Dermis blood vessel endothelial cell (primary cell): ENCODE measurements around the gene ALG5. TPM values are rescaled to one million over a fixed set of nuclear protein-coding genes. Genes with fewer than 3 reads are reported as not detected.

ENCODE experiments used
- DNase-seq: peaks from one replicate; pipeline ENCODE4 v3.0.0; 2010
- total RNA-seq: library from RNA; depleted of rRNA; stranded (reverse); fragments of >200 nt; gene quantifications from 2 replicates; pipeline ENCODE4 v1.2.3, GENCODE V29; 2014

The ALG5 gene
- total RNA-seq, 1 donor from 2014 or later = 44.6 TPM

DNA sequence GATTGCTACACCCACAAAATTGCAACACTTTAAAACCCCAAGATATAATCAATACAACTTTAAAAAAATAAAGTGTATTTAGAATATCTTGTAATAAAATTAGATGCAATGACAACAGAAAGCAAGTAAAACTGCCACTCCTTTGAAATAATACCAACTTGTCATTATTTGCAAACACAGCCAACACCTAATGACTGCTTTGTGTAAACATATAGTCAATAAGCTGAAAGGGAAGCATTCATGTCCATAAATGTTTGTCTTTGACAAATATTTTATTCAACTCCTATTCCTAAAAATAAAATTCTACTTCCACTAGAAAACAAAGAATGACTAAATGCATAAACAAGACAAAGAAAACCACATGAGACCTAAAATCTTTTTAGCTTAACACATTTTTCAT, 85.7 kb downstream of the ALG5 start:
- DNase-seq = no peak

DNA sequence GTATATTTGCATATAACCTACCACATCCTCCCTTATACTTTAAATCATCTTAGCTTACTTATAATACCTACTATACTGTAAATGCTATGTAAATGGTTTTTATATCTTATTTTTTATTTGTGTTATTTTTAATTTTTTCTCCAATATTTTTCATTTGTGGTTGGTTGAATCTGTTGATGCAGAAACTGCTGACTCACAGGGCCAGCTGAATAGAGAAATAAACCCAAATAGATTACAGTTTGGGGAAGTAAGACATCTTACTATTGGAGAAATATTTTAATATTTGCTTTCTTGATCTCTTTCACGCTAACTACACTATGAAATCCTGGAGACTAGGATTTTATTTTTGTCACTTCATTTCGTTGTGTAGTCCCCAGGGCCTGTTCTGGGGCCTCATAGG, 86.2 kb downstream of the ALG5 start:
- DNase-seq = no peak

DNA sequence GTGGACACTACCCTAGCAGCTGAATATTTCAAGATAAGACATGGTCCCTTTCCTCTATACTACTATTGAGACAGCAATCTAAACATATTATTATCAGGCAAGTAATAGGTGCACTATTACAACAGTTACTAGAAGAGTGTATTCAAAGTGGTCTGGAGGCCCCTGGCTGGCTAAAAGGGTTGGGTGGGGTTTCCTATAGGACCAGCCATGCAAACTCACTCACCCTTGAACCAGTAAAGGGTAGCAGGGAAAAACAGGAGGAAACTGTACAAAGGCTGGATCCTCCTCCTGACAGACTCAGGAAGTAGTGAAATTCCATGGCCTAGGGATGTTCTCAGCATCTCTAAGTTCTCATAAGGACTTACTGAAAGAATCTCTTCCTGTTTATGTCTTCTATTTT, 86.8 kb downstream of the ALG5 start:
- DNase-seq = peak; percentile 35

DNA sequence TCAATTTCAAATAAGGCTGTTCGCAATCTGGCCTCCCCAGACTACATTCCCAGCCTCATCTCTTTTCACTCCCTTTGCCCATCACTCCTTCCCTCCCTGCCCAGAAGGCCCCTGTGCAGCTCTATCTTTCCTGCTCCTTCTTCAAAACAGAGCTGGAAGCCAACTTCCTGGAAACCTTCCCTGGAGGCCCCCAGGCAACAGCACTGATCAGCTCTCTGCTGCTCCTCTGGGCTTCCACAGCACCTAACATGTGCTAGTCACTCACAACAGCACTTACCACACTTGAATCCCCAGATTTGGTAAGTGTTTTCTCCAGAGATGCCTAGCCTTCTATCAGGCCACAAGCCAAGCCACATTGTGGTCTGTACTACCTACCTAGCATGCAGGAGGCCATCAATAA, 88.6 kb downstream of the ALG5 start:
- DNase-seq = no peak

DNA sequence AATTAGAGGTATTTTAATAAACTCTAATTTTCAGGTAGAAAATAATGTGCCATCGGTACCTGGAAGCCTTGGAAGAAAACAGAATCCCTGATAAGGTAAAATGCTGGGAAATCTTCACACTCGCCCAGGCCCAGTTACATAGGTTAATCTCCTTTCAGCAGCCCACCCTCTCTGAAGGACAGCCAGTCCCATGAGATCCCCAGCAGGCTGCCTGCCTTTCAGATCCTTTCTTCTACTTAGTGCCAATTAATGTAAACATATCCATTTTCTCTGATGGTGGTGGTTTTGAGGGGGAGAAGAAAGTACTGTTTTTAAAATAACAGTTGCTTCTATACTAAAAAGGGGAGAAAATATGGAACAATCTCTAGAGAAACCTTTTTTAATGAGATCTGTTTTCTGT, 91.3 kb downstream of the ALG5 start:
- DNase-seq = no peak

DNA sequence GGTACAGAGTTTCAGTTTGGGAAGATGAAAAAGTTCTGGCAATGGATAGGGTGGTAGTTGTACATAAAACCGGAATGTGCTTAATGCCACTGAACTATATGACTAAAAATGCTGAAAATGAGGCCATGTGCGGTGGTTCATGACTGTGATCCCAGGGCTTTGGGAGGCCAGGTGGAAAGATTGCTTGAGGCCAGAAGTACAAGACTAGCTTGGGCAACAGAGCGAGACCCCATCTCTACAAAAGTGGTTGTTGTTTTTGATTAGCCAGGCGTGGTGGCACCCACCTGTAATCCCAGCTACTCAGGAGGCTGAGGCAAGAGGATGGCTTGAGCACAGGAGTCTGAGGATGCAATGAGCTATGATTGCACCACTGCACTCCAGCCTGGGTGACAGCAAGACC, 91.9 kb downstream of the ALG5 start:
- DNase-seq = no peak

DNA sequence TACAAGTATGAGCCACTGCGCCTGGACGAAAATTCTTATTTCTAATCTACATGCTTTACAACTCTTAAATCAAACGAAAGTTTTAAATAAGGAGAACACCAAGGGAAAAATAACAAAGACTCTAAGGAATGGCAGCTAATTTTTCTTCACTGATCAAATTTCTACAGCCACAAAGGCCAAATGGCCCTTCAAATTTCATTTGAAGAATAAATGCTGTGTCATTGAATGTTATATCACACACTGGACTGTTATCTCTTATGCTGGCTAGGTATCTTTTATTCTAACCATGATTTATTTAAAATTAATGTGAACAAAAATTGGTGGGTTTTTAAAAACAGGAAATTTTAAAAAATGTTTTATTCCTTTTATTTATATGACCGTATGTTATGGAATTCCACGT, 93.2 kb downstream of the ALG5 start:
- no peak for DNase-seq

DNA sequence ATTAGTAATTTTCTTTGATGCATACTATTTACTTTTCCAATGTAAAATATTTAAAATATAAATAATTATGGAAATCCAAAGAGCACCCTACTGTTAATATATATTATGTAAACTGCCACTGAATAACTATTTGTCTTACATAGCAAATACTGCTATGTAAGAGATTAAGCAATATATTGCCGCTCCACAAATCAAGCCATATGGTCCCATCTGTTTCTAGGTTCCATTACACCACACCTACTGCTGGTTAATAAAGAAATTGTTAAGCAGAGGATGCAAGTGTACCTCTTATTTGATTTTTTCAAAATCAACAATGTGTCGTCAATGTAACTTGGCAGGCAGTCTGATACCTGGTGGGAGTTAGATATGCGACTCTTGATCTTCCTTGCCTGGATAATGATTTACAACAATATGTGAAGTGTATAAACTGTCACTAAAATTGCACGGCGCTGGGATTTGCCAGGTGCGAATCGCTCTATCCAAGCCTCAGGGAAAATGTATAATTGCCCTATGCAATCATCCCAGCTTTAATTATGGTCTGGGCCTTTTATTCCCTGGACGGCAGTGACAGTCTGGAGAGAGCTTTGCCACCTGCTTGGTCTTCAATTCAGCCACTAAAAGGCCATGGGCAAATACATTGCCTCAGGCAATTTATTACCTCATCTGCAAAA, 95.1 kb downstream of the ALG5 start:
- no peak for DNase-seq

Other genes starting within 250 kb of the ALG5 start
- 1.0 and 1.9 TPM in 2 replicates for gene RFXAP, start 180.1 kb downstream of the ALG5 start, total RNA-seq
- 11.1 and 24.9 TPM in 2 replicates for gene SMAD9, start 79.1 kb downstream of the ALG5 start, total RNA-seq
- 26.9 and 46.9 TPM in 2 replicates for gene EXOSC8, start 1.4 kb upstream of the ALG5 start, total RNA-seq
- 44.6 and 49.0 TPM in 2 replicates for gene SUPT20H, start 60.3 kb upstream of the ALG5 start, total RNA-seq
- not detected in 2 replicates for gene CSNK1A1L, start 106.3 kb upstream of the ALG5 start, total RNA-seq